Measurements from ENCODE around the gene WWOX. TPM values are rescaled to one million over a fixed set of nuclear protein-coding genes. Genes with fewer than 3 reads are reported as not detected.

The WWOX gene
- total RNA-seq, 1 experiment from 2014 or later = 15.6 TPM

DNA sequence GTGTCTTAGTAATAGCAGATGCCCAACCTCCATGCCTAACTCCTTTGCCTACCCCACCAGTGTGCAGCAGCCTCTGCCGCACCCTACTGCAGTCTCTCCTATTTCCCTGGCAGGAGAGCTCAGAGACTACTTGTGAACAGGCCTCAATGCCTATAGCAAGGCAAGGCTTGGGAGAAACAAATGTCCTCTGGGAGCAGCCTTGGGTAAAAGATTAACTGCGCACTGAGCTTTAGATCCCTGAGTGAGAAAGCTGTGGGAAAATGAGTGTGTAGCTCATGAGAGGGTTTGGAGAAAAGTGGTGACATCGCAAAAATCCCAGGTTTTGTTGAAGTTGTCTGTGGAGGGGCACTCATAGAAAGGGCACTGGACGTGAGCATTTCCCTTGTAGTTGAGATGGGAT is 335.8 kb downstream of the WWOX start:
- H3K79me2 ChIP-seq (ENCODE audit: insufficient read depth, low read length) = no peaks in the 10 kb centered on the region
- no peak overlapping the region for H3K4me3 Mint-ChIP-seq
- H3K4me1 ChIP-seq (ENCODE audit: insufficient read depth, low read length) = no peaks in the 10 kb centered on the region; the same call in 1 of the 2 replicates
- H3K23me2 ChIP-seq (ENCODE audit: insufficient read length, low read depth, low read length, poor library complexity, severe bottlenecking) = no peaks in the 10 kb centered on the region
- no peak overlapping the region for H3K18ac ChIP-seq (ENCODE audit: insufficient read length, low read depth, low read length)
- no peak overlapping the region for H2BK15ac ChIP-seq (ENCODE audit: low read depth, low read length)
- H3T11ph ChIP-seq (ENCODE audit: low read length) = no peak overlapping the region
- H3K36me3 Mint-ChIP-seq (ENCODE audit: insufficient read depth in 1 of 3, low read depth in 3 of 3) = no peaks in the 10 kb centered on the region
- no peak overlapping the region for H4K5ac ChIP-seq (ENCODE audit: insufficient read length, low read depth, low read length)
- no peaks in the 10 kb centered on the region for H3K27me3 ChIP-seq (ENCODE audit: insufficient read depth, low read length)
- no peak overlapping the region for H2BK120ac ChIP-seq (ENCODE audit: low read depth, low read length, poor library complexity, severe bottlenecking)
- no peak overlapping the region for H2BK20ac ChIP-seq (ENCODE audit: low read depth, low read length, poor library complexity, severe bottlenecking)
- no peaks in the 10 kb centered on the region for H3K9me3 Mint-ChIP-seq
- no peaks in the 10 kb centered on the region for H3K9me3 ChIP-seq (ENCODE audit: control insufficient read depth, low read depth, low read length)
- no peaks in the 10 kb centered on the region for H4K20me1 ChIP-seq (ENCODE audit: control insufficient read depth, insufficient read depth, insufficient read length)
- peaks cover 4 to 8% of the 10 kb centered on the region in 2 experiments; a peak in 2 of 4 replicates for H3K4me1 Mint-ChIP-seq
- H3K23ac ChIP-seq (ENCODE audit: insufficient read length, low read depth, low read length) = no peak overlapping the region
- peak overlapping the region in 1 of 3 experiments; percentile 50; a peak in 1 of 7 replicates for H3K27ac Mint-ChIP-seq
- H3K4me2 ChIP-seq (ENCODE audit: insufficient read depth, insufficient read length, low read length) = no peak overlapping the region
- no peak overlapping the region for H4K8ac ChIP-seq (replicated peaks; ENCODE audit: insufficient read length, low read depth, low read length)
- no peak overlapping the region for H3K27ac ChIP-seq (ENCODE audit: insufficient read length, low read depth, low read length)
- H3K27me3 Mint-ChIP-seq (ENCODE audit: low read depth) = no peaks in the 10 kb centered on the region
- H4K91ac ChIP-seq (ENCODE audit: insufficient read length, low read depth, low read length) = no peak overlapping the region
- TF ChIP-seq, protein P1, sequence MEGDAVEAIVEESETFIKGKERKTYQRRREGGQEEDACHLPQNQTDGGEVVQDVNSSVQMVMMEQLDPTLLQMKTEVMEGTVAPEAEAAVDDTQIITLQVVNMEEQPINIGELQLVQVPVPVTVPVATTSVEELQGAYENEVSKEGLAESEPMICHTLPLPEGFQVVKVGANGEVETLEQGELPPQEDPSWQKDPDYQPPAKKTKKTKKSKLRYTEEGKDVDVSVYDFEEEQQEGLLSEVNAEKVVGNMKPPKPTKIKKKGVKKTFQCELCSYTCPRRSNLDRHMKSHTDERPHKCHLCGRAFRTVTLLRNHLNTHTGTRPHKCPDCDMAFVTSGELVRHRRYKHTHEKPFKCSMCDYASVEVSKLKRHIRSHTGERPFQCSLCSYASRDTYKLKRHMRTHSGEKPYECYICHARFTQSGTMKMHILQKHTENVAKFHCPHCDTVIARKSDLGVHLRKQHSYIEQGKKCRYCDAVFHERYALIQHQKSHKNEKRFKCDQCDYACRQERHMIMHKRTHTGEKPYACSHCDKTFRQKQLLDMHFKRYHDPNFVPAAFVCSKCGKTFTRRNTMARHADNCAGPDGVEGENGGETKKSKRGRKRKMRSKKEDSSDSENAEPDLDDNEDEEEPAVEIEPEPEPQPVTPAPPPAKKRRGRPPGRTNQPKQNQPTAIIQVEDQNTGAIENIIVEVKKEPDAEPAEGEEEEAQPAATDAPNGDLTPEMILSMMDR (conservative IDR thresholded peaks at IDR 0.05) = no peak
- no peak overlapping the region for H3K4ac ChIP-seq (ENCODE audit: low read depth, low read length)
- H2BK5ac ChIP-seq (ENCODE audit: insufficient read length, low read length) = no peak overlapping the region
- H3K56ac ChIP-seq (ENCODE audit: insufficient read length, low read depth, low read length) = no peak overlapping the region
- no peak overlapping the region for H2BK12ac ChIP-seq (ENCODE audit: insufficient read length, low read depth, low read length)
- WGBS (ENCODE audit: extremely low coverage, insufficient read length, low lambda C conversion rate) = no CpG with 5 or more reads among the region's 4 CpGs
- DNase-seq = no peak
- no peak overlapping the region for H3K14ac ChIP-seq (ENCODE audit: insufficient read depth, low read length)
- no peaks in the 10 kb centered on the region for H3K79me1 ChIP-seq (ENCODE audit: insufficient read depth, low read depth, low read length, poor library complexity, severe bottlenecking)
- H3K9ac ChIP-seq (ENCODE audit: extremely low read depth, insufficient read length, low read length) = no peak overlapping the region
- no peak overlapping the region for H2AFZ ChIP-seq (ENCODE audit: low read length)
- no peak overlapping the region for H2AK5ac ChIP-seq (ENCODE audit: insufficient read length, low read length)
